Tibial artery (tissue), 4 donors: ENCODE results near the gene OPN3.
A peak's percentile ranks its signal among the peaks of the same experiment; 100 is the strongest.
"Not testable (repeated sequence)": the region's sequence is repeated elsewhere in the genome, so short reads cannot be mapped to it uniquely, and the experiment has no call there.

Experiments used
- DNase-seq, 2 donors: peaks; one replicate each; pipeline ENCODE4 v3.0.0-alpha.2; 2019
- H3K27ac ChIP-seq, 2 donors: fragments of 200-600 bp; sonication (generic) in 1 of 2; 1 replicate in 1 of 2; 2 replicates in 1 of 2; pipeline ENCODE4 v1.5.1; 2018 to 2019; ENCODE audit warnings: mild to moderate bottlenecking in 1 of 2
- H3K27me3 ChIP-seq, 2 donors: fragments of 200-600 bp; sonication (generic) in 1 of 2; one replicate each; pipeline versions ENCODE4 v1.5.1 to v1.6.0; 2016 to 2019
- H3K36me3 ChIP-seq, 3 donors: fragments of 200-600 bp; sonication (generic) in 2 of 3; one replicate each; pipeline ENCODE4 v1.5.1; 2016 to 2019; ENCODE audit warnings: mild to moderate bottlenecking in 2 of 3
- H3K4me1 ChIP-seq, 4 donors: fragments of 200-600 bp; sonication (generic) in 2 of 4; 1 replicate in 3 of 4; 2 replicates in 1 of 4; pipeline ENCODE4 v1.5.1; 2016 to 2019
- H3K4me3 ChIP-seq, 2 donors: fragments of 200-600 bp; sonication (generic) in 1 of 2; 1 replicate in 1 of 2; 2 replicates in 1 of 2; pipeline ENCODE4 v1.5.1; 2018 to 2019; ENCODE audit warnings: mild to moderate bottlenecking in 2 of 2
- H3K9me3 ChIP-seq, 3 donors: fragments of 200-600 bp; sonication (generic) in 1 of 3; one replicate each; pipeline ENCODE4 v1.5.1; 2016 to 2019
- intact Hi-C: fragments of 100-400 bp; cut with DNase I; formaldehyde crosslinking; loops from one replicate; pipeline ENCODE4 v1.15.0; 2023; ENCODE audit warnings: low total_unique reads
- TF ChIP-seq, protein P1 (sequence below), 2 experiments: fragments of 200-600 bp in 1 of 2; fragments of 450-650 bp in 1 of 2; IDR thresholded peaks; one replicate each; pipeline ENCODE4 v1.5.1; 2017 to 2019; ENCODE audit warnings: antibody characterized with exemption in 2 of 2, mild to moderate bottlenecking in 1 of 2, moderate library complexity in 1 of 2

The OPN3 gene, protein sequence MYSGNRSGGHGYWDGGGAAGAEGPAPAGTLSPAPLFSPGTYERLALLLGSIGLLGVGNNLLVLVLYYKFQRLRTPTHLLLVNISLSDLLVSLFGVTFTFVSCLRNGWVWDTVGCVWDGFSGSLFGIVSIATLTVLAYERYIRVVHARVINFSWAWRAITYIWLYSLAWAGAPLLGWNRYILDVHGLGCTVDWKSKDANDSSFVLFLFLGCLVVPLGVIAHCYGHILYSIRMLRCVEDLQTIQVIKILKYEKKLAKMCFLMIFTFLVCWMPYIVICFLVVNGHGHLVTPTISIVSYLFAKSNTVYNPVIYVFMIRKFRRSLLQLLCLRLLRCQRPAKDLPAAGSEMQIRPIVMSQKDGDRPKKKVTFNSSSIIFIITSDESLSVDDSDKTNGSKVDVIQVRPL

GRCh38 chr1:241640149-241640866 lies at the start of gene OPN3, which contains the start of gene CHML:
TSS of gene OPN3 (minus strand) at chr1:241640369. CDS start at chr1:241640254, 115 bp downstream.
TSS of gene CHML (minus strand) at chr1:241640369. CDS start at chr1:241635766, 4,603 bp downstream.
- TF ChIP-seq, protein P1, sequence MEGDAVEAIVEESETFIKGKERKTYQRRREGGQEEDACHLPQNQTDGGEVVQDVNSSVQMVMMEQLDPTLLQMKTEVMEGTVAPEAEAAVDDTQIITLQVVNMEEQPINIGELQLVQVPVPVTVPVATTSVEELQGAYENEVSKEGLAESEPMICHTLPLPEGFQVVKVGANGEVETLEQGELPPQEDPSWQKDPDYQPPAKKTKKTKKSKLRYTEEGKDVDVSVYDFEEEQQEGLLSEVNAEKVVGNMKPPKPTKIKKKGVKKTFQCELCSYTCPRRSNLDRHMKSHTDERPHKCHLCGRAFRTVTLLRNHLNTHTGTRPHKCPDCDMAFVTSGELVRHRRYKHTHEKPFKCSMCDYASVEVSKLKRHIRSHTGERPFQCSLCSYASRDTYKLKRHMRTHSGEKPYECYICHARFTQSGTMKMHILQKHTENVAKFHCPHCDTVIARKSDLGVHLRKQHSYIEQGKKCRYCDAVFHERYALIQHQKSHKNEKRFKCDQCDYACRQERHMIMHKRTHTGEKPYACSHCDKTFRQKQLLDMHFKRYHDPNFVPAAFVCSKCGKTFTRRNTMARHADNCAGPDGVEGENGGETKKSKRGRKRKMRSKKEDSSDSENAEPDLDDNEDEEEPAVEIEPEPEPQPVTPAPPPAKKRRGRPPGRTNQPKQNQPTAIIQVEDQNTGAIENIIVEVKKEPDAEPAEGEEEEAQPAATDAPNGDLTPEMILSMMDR (IDR thresholded peaks at IDR 0.05): peak in 1 of 2 experiments; percentile 16

GRCh38 chr1:241688940-241689368 lies 48.8 kb upstream of the OPN3 start:
- TF ChIP-seq, protein P1 (IDR thresholded peaks at IDR 0.05): no peak
- H3K4me1 ChIP-seq: no peaks in the 10 kb centered on the region
- H3K4me3 ChIP-seq: no peak overlapping the region
- H3K27me3 ChIP-seq: no peaks in the 10 kb centered on the region
- no peak for DNase-seq
- no peaks in the 10 kb centered on the region for H3K36me3 ChIP-seq
- intact Hi-C loops: no loop called here
- H3K27ac ChIP-seq: no peak overlapping the region
- no peaks in the 10 kb centered on the region for H3K9me3 ChIP-seq

More at GRCh38 chr1:241640149-241640866, at the start of gene OPN3, which contains the start of gene CHML:
- H3K27me3 ChIP-seq: no peaks in the 10 kb centered on the region
- H3K4me3 ChIP-seq: peak within 1 kb of the TSS; percentile 90 to 95
- peak; percentile 88 to 96 for DNase-seq
- no peaks in the 10 kb centered on the region for H3K9me3 ChIP-seq
- intact Hi-C loops: no loop called here
- peaks cover 0 to 5% (median 2%) of the 10 kb centered on the region in 3 donors for H3K36me3 ChIP-seq
- peak within 1 kb of the TSS; percentile 87 to 91 for H3K27ac ChIP-seq
- H3K4me1 ChIP-seq: peaks cover 0 to 47% (median 19%) of the 10 kb centered on the region in 4 donors

GRCh38 chr1:241684108-241684507 lies 43.9 kb upstream of the OPN3 start:
- intact Hi-C loops: no loop called here
- no peak overlapping the region for H3K27ac ChIP-seq
- DNase-seq: no peak
- H3K4me3 ChIP-seq: no peak overlapping the region
- no peaks in the 10 kb centered on the region for H3K4me1 ChIP-seq
- H3K9me3 ChIP-seq: no peaks in the 10 kb centered on the region
- TF ChIP-seq, protein P1 (IDR thresholded peaks at IDR 0.05): no peak
- H3K36me3 ChIP-seq: no peaks in the 10 kb centered on the region
- H3K27me3 ChIP-seq: no peaks in the 10 kb centered on the region

- H3K36me3 ChIP-seq: no peaks in the 10 kb centered on the region
- TF ChIP-seq, protein P1 (IDR thresholded peaks at IDR 0.05): no peak
- DNase-seq: no peak
- intact Hi-C loops: no loop called here
- H3K27ac ChIP-seq: no peak overlapping the region
- H3K9me3 ChIP-seq: no peaks in the 10 kb centered on the region
- H3K27me3 ChIP-seq: no peaks in the 10 kb centered on the region
- no peaks in the 10 kb centered on the region for H3K4me1 ChIP-seq
- no peak overlapping the region for H3K4me3 ChIP-seq
These were observed 42.8 kb upstream of the OPN3 start for GRCh38 chr1:241682921-241683320.

GRCh38 chr1:241681861-241682448 lies 41.8 kb upstream of the OPN3 start:
- intact Hi-C loops, H3K27ac ChIP-seq, H3K9me3 ChIP-seq, H3K36me3 ChIP-seq, H3K27me3 ChIP-seq, DNase-seq, H3K4me3 ChIP-seq, H3K4me1 ChIP-seq: not testable (repeated sequence)
